ENCODE results near the gene AOPEP. TPM values are rescaled to one million over a fixed set of nuclear protein-coding genes. Genes with fewer than 3 reads are reported as not detected.

The AOPEP gene
- polyA plus RNA-seq, 1 experiment = 40.0 TPM

DNA sequence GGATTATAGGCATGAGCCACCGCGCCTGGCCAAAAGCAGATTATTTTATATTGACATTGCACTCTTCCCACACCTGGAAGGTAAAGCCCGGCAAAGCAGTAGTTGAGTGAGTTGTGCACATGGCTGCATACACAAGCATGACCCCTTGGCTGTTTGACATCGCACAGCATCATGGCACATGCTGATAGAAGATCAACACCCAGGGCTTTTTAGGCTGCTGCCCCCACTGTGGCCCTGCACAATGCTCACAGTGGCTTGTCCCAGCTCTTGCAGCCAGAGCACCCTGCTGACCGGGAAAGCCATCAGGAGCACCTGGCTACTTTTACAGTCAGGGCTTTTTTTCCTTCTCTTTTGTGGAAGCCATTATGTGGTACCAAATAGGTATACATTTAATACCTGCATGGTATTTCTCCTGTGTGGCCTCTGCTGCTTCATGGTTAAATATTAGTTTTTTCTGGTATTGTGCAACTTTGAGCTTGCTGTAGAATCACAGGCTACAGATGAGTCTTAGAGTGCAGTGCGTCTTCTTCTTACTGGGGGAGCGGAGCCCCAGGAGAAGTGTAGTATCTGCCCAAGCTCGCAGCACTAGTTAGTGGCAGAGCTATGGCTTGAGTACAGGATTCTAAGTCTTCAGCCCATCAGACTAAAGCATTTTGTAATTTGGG lies 264.5 kb downstream of the AOPEP start:
- Histone ChIP-seq H3K9me3 (ENCODE audit: control insufficient read depth, insufficient read depth, low read length) (peaks cover 7% of the 10 kb centered on the region), H3K27ac (ENCODE audit: low read depth, low read length) (no peak overlapping the region), H3K4me3 (ENCODE audit: low read depth, low read length) (no peak overlapping the region), H3K27me3 (ENCODE audit: control insufficient read depth, insufficient read depth, low read length) (no peaks in the 10 kb centered on the region)
- DNase-seq (ENCODE audit: low read depth, low spot score) = no peak
- POLR2A ChIA-PET = no interaction called here
- CTCF ChIA-PET = no interaction called here
- TF ChIP-seq, protein P1, sequence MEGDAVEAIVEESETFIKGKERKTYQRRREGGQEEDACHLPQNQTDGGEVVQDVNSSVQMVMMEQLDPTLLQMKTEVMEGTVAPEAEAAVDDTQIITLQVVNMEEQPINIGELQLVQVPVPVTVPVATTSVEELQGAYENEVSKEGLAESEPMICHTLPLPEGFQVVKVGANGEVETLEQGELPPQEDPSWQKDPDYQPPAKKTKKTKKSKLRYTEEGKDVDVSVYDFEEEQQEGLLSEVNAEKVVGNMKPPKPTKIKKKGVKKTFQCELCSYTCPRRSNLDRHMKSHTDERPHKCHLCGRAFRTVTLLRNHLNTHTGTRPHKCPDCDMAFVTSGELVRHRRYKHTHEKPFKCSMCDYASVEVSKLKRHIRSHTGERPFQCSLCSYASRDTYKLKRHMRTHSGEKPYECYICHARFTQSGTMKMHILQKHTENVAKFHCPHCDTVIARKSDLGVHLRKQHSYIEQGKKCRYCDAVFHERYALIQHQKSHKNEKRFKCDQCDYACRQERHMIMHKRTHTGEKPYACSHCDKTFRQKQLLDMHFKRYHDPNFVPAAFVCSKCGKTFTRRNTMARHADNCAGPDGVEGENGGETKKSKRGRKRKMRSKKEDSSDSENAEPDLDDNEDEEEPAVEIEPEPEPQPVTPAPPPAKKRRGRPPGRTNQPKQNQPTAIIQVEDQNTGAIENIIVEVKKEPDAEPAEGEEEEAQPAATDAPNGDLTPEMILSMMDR (IDR thresholded peaks at IDR 0.05; ENCODE audit: low read depth, low read length) = no peak

DNA sequence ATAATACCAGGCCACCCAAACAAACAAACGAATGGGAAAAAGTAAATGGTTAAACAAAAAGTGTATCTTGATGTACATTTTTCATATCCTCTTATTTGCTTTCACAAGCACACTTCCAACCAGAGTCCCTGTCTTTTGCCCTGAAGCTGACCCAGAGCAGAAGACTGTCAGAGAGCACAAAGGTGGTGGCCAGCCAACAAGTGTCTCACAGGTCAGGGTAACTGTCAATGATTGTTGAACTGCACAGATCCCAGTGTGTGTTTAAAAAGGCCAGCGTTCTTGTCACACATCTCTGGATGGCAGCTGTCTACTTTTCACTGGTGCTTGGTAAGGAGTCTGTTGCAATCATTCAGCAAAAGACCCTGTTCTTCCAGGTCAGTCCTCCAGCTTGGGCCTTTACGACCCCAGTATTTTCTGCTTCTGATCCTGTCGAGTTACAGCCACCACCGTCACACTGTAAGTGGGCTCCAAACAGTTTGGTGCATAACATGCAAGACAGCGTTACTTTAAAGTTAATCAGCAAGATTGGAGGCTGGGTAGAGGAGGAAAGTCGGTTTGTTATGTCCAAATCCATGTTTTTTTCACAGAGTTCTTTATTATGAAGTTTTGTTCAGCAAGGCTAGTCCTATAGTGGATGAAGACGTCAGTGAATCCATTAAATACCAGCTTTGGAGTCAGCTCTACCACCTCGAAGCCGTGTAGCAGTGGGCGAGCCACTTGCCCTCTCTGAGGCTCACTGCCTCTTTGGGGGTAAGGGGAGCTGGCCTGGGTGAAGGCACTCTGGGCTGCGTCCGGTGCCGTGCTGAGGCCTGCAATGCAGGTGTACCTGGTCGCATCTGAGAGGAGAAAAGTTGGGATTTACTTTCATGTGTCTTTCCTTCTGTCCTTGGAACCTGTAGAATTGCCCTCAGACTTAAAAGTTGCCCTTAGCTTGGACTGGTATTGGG lies 265.7 kb downstream of the AOPEP start:
- ChIA-PET CTCF (no interaction called here), POLR2A (no interaction called here)
- no peak for DNase-seq (ENCODE audit: low read depth, low spot score)

DNA sequence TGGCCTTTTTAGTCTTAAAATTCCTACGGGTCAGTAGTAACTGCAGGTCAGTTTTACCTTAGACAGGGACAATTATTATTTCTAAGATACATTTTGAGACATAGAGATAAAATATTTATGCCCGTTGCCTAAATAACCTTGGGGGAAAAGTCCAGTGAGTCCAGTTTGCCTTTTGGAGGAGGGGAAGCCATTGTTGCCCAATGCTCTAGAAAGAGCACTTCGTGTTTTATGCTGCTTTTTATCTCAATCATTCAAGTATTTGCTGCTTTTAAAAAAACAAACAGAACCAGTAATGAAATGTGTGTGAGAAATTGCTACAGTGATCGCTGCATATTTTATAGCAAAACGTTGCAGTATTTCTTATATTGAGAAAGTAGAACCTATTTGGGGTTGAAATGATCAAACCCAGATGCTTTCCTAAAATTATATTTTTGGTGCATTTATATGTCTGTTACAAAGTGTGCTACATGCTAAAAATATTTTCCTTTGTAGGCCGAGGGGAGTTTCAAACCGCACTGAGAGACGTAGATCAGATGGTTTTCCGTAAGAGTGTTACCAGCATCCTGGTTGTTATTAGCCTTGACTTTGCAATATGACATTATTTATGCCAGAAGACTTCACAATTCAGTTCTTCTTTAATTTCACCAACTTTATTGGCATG lies 266.8 kb downstream of the AOPEP start:
- ChIA-PET CTCF (no interaction called here), POLR2A (no interaction called here)
- Histone ChIP-seq H3K27ac (ENCODE audit: low read depth, low read length) (no peak overlapping the region), H3K4me3 (ENCODE audit: low read depth, low read length) (no peak overlapping the region), H3K27me3 (ENCODE audit: control insufficient read depth, insufficient read depth, low read length) (no peaks in the 10 kb centered on the region), H3K9me3 (ENCODE audit: control insufficient read depth, insufficient read depth, low read length) (peaks cover 7% of the 10 kb centered on the region)
- DNase-seq (ENCODE audit: low read depth, low spot score) = no peak
- TF ChIP-seq, protein P1 (IDR thresholded peaks at IDR 0.05; ENCODE audit: low read depth, low read length) = no peak

More for the DNA sequence above, 265.7 kb downstream of the AOPEP start:
- Histone ChIP-seq H3K4me3 (ENCODE audit: low read depth, low read length) (no peak overlapping the region), H3K27me3 (ENCODE audit: control insufficient read depth, insufficient read depth, low read length) (no peaks in the 10 kb centered on the region), H3K27ac (ENCODE audit: low read depth, low read length) (no peak overlapping the region), H3K9me3 (ENCODE audit: control insufficient read depth, insufficient read depth, low read length) (peaks cover 7% of the 10 kb centered on the region)
- TF ChIP-seq, protein P1 (IDR thresholded peaks at IDR 0.05; ENCODE audit: low read depth, low read length) = no peak

DNA sequence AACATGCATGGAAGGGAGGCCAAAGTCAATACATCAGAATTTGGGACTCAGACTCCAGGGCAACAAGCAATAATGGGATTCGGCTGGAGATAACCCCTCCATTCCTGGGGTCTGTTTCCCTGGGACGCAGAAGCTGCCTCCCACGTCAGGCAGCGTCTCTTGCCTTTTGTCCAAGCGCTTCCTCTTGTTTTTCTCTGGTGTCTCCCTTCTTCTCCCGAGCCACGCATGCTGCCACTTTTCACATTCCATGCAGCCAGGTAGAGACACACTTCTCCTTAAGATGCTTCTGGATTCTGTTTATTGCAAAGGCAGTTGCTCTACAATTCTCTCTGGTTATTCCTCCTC lies 267.3 kb downstream of the AOPEP start:
- POLR2A ChIA-PET = no interaction called here
- no peaks in the 10 kb centered on the region for H3K27me3 ChIP-seq (ENCODE audit: control insufficient read depth, insufficient read depth, low read length)
- TF ChIP-seq, protein P1 (IDR thresholded peaks at IDR 0.05; ENCODE audit: low read depth, low read length) = no peak
- CTCF ChIA-PET = interaction anchor here (1.2 to 2.8 kb wide), 2 partner anchors 14 to 312 kb away, joined by 3 to 10 read pairs; no protein-coding TSS in a partner anchor
- H3K27ac ChIP-seq (ENCODE audit: low read depth, low read length) = no peak overlapping the region
- no peak for DNase-seq (ENCODE audit: low read depth, low spot score)
- H3K4me3 ChIP-seq (ENCODE audit: low read depth, low read length) = no peak overlapping the region
- H3K9me3 ChIP-seq (ENCODE audit: control insufficient read depth, insufficient read depth, low read length) = peaks cover 7% of the 10 kb centered on the region
